GM18907 (cell line): Measurements from ENCODE around the gene AMN.

Source experiments
- ATAC-seq: cut with Tn5 transposase; IDR thresholded peaks from one replicate; pipeline ENCODE4 v1.9.1; 2021; ENCODE audit warnings: mild to moderate bottlenecking, moderate library complexity; ENCODE audit not compliant: unreplicated experiment

AMN gene

GRCh38 chr14:102965282-102965681, 42.8 kb downstream of the AMN start:
- no peak for ATAC-seq

GRCh38 chr14:102965971-102966655, 43.6 kb downstream of the AMN start:
- ATAC-seq: no peak

- no peak for ATAC-seq
Observed at GRCh38 chr14:102966681-102967505, 44.4 kb downstream of the AMN start.

GRCh38 chr14:102967506-102967795, 45.0 kb downstream of the AMN start:
- ATAC-seq: no peak

- ATAC-seq: no peak
Observed at GRCh38 chr14:102968306-102968705, 45.8 kb downstream of the AMN start.

- ATAC-seq: no peak
Observed at GRCh38 chr14:102969060-102969791, 46.8 kb downstream of the AMN start.

- ATAC-seq: no peak
Observed at GRCh38 chr14:102969901-102970300, 47.4 kb downstream of the AMN start.

GRCh38 chr14:102970496-102970895, 48.0 kb downstream of the AMN start:
- no peak for ATAC-seq

GRCh38 chr14:102971314-102971713, 48.9 kb downstream of the AMN start:
- ATAC-seq: no peak

GRCh38 chr14:102971836-102972606, 49.6 kb downstream of the AMN start:
- no peak for ATAC-seq

- no peak for ATAC-seq
Observed at GRCh38 chr14:102973706-102974285, 51.3 kb downstream of the AMN start.

GRCh38 chr14:102975662-102976061, 53.2 kb downstream of the AMN start:
- no peak for ATAC-seq

- no peak for ATAC-seq
Observed at GRCh38 chr14:102977475-102977874, 55.0 kb downstream of the AMN start.

- no peak for ATAC-seq
Observed at GRCh38 chr14:102979406-102979805, 56.9 kb downstream of the AMN start.

GRCh38 chr14:102980409-102980810, 57.9 kb downstream of the AMN start:
- no peak for ATAC-seq
